A549 (cell line): ENCODE data around the gene ZNF669.

Experiments
- BHLHE40 ChIP-seq: IDR thresholded peaks from 2 replicates; pipeline ENCODE4 v1.6.1; 2012; ENCODE audit warnings: low read depth, low read length, inconsistent platforms
- CHD2 ChIP-seq: fragments of 150-350 bp; IDR thresholded peaks from 2 replicates; pipeline ENCODE4 v1.6.1; 2014; ENCODE audit warnings: low read length; ENCODE audit not compliant: partially characterized antibody
- MYC ChIP-seq: IDR thresholded peaks from 2 replicates; pipeline ENCODE4 v1.6.1; 2012; ENCODE audit warnings: mild to moderate bottlenecking, inconsistent platforms, low read length, improper control_type of control experiment, borderline replicate concordance
- NFE2L2 ChIP-seq: fragments of 150-350 bp; conservative IDR thresholded peaks from 2 replicates; pipeline ENCODE4 v1.6.1; 2014; ENCODE audit warnings: low read length
- RFX5 ChIP-seq: fragments of 450-650 bp; IDR thresholded peaks from 2 replicates; pipeline ENCODE4 v1.7.1; 2014; ENCODE audit warnings: antibody characterized with exemption, mild to moderate bottlenecking, moderate library complexity
- RNF2 ChIP-seq: fragments of 200-600 bp; sonication (generic); IDR thresholded peaks from 2 replicates; pipeline ENCODE4 v1.6.1; 2016; ENCODE audit warnings: low read depth, mild to moderate bottlenecking, antibody characterized with exemption, moderate library complexity, borderline replicate concordance
- SMC3 ChIP-seq: fragments of >200 bp; sonication (Bioruptor Twin); formaldehyde crosslinking; IDR thresholded peaks from 3 replicates; pipeline ENCODE4 v1.6.1; 2018; ENCODE audit warnings: inconsistent platforms
- TF ChIP-seq, protein P1 (sequence below): fragments of >200 bp; sonication (Bioruptor Twin); formaldehyde crosslinking; IDR thresholded peaks from 3 replicates; pipeline ENCODE4 v1.5.1; 2016

GRCh38 chr1:247110627-247111258 lies 6.6 kb upstream of the ZNF669 start:
- TF ChIP-seq RNF2 (no peak), NFE2L2 (no peak), SMC3 (no peak), BHLHE40 (no peak), RFX5 (no peak), CHD2 (no peak), MYC (no peak)
- TF ChIP-seq, protein P1, sequence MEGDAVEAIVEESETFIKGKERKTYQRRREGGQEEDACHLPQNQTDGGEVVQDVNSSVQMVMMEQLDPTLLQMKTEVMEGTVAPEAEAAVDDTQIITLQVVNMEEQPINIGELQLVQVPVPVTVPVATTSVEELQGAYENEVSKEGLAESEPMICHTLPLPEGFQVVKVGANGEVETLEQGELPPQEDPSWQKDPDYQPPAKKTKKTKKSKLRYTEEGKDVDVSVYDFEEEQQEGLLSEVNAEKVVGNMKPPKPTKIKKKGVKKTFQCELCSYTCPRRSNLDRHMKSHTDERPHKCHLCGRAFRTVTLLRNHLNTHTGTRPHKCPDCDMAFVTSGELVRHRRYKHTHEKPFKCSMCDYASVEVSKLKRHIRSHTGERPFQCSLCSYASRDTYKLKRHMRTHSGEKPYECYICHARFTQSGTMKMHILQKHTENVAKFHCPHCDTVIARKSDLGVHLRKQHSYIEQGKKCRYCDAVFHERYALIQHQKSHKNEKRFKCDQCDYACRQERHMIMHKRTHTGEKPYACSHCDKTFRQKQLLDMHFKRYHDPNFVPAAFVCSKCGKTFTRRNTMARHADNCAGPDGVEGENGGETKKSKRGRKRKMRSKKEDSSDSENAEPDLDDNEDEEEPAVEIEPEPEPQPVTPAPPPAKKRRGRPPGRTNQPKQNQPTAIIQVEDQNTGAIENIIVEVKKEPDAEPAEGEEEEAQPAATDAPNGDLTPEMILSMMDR: no peak
